HL-60/S4 (cell line): ENCODE measurements around the gene GABRP.

Experiments
- in situ Hi-C: fragments of 300-500 bp; cut with MboI; formaldehyde crosslinking; loops from 2 replicates; pipeline ENCODE4 v1.14.3; 2022; ENCODE audit warnings: low sequenced_read_pairs

The GABRP gene

DNA sequence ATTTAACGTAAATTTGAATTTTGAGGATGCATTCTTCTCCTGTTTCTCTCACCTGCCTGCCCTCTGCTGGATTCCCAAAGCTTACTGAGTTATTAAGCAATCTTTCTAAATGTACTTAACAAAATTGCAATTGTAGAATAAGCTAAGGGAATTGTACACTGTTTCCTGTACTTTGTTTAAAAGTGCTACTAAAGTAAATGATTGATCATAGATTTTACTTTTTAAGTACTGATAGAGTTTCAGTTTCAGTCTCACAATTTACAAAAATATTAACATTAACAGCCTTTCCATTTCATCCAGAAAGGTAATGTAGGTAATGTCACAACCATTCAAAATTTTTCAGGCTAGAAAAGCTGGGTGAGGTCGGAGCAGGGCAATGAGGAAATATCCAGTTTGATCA, 73.5 kb downstream of the GABRP start:
- in situ Hi-C loops, result no loop called here

GRCh38 chr5:170860415-170860814, 76.9 kb downstream of the GABRP start:
- in situ Hi-C loops, result no loop called here

- in situ Hi-C loops, result no loop called here
These were observed 77.5 kb downstream of the GABRP start for GRCh38 chr5:170860818-170861666.

DNA sequence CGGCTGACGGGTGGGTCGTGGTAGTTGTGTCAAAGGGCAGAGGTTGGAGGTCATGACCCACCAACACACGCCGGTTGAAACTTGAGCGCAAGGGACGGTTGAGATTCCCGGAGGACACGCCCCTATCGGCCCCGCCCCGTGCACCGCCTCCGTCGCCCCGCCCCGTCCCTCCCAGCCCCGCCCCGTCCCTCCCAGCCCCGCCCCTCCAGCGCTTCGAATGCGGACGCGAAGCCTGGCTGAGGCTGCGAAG, 78.1 kb downstream of the GABRP start:
- in situ Hi-C loops, result no loop called here

DNA sequence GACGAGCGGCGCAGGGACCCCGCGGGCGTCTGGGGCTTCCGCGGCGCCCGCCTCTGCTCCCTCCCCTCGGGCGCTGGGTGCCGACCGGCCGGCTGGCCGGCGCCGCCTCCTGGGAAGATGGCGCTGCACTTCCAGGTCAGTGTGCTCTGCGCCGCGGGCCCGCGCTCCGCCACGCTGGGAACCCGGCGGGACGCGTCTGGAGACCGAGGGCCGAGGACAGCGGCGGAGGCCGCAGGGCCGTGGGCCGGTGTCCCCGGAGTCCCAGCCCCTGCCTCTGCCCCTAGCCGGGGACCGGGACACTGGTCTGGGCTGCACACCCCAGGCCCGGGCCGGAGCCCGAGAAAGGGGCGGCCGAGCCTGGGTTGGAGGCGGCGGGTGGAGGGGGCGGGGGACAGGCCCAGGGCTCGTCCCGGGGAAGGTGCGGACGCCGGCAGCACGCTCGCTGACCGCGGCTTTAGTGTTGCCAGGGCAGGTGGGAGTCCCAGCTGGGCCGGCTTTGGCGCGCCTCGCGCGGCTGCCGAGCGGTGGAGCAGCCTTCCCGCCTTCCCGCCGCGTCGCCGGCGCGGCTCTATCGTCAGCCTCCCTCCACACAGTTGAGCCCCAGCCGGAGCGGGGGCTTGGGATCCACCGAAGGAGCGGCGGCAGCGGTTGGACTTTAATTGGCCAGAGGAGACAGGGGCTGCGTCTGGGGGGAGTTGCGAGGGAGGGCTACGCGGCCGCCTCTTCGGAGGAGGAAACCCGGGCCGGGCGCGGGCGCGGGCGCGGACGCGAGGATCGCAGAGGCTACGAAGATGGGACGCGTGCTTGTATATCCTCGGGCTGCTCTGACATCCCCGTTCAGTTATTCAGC, 78.6 kb downstream of the GABRP start, which contains the start of gene RANBP17:
TSS of gene RANBP17 (plus strand) at position 102 of the 850 bp plus-strand sequence.
- in situ Hi-C loops, result no loop called here

DNA sequence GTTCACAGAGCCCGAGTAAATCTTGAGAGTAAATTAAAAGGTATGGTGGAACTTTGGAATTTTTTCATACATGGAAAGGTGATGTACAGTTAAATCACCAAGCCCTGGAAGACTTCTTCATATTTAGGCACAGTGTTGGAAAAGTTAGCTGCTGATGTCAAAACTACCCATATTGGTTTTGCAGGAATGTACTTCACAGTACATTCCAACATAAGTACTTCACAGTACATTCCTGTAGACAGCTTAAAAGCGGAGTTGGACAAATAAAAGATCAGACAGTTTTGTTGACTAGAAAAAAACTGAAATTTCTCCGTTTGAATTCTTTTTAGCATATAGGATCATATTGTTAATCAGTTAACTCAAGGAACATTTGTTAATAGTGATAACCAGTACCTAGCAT, 80.1 kb downstream of the GABRP start:
- in situ Hi-C loops, result no loop called here
